Measurements from ENCODE around the gene PPP1R11. TPM values are rescaled to one million over a fixed set of nuclear protein-coding genes. Genes with fewer than 3 reads are reported as not detected.

Gene PPP1R11
- total and polyA plus RNA-seq, 5 donors from 2014 or later: 59.4 to 101 (median 92.3) TPM

GRCh38 chr6:30061858-30062458 is 5.0 kb upstream of the PPP1R11 start:
- Mint-ChIP-seq H3K9me3 (no peaks in the 10 kb centered on the region), H3K36me3 (peaks cover 11% of the 10 kb centered on the region), H3K4me1 (peaks cover 14 to 65% (median 43%) of the 10 kb centered on the region in 4 donors), H3K27me3 (peaks cover 12% of the 10 kb centered on the region), H3K4me3 (peak overlapping the region; percentile 92 to 100 (median 98)), H3K27ac (peak overlapping the region; percentile 98 to 99 (median 99))
- Histone ChIP-seq H3K4me1 (ENCODE audit: control insufficient read depth, insufficient read depth, low read length, poor library complexity, severe bottlenecking) (peaks cover 34% of the 10 kb centered on the region), H3K9me3 (ENCODE audit: control insufficient read depth in 2 of 2, low read length in 2 of 2) (no peaks in the 10 kb centered on the region), H3K36me3 (ENCODE audit: control insufficient read depth, insufficient read depth, low read length) (peaks cover 29% of the 10 kb centered on the region), H3K4me3 (ENCODE audit: low read depth, low read length) (peak overlapping the region; percentile 99), H3K27me3 (ENCODE audit: control insufficient read depth, insufficient read depth, low read length) (no peaks in the 10 kb centered on the region), H3K27ac (ENCODE audit: insufficient read depth, low read length, poor library complexity, severe bottlenecking) (peak overlapping the region; percentile 99)
- ATAC-seq (ENCODE audit: low read depth in 2 of 2) (peak in 1 of 2 donors; percentile 41), DNase-seq (peak in 1 of 3 donors; percentile 82)

DNA sequence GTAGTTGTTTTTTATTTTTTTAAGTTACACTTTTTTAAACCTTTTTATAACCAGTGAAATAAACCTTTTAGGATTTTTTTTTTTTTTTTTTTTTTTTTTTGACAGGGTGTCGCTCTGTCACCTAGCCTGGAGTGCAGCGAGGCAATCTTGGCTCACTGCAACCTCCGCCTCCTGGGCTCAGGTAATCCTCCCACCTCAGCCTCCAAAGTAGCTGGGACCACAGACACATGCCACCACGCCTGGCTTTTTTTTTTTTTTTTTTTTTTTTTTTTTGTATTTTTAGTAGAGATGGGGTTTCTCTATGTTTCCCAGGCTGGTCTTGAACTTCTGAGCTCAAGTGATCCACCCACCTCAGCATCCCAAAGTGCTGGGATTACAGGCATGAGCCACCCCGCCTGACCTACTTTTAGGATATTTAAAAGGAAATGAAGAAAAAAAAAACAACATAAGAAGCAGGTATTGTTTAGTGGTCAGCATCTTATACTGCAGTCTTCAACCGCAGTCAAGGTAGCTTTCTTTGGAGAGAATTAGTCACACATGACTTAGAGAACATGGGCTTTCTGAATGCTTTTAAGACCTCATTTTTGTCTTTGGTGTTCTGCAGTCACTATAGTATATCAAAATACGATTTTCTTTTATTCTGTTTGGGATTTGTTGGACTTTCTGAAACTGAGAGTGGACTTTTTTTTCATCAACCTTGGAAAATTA is 4.4 kb upstream of the PPP1R11 start:
- H3K27me3 Mint-ChIP-seq: peaks cover 19% of the 10 kb centered on the region
- DNase-seq (peak in 1 of 3 donors; percentile 42), ATAC-seq (ENCODE audit: low read depth in 2 of 2) (no peak)
- H3K9me3 Mint-ChIP-seq: no peaks in the 10 kb centered on the region
- Histone ChIP-seq H3K4me3 (ENCODE audit: low read depth, low read length) (peak overlapping the region; percentile 99), H3K4me1 (ENCODE audit: control insufficient read depth, insufficient read depth, low read length, poor library complexity, severe bottlenecking) (peaks cover 39% of the 10 kb centered on the region), H3K9me3 (ENCODE audit: control insufficient read depth in 2 of 2, low read length in 2 of 2) (no peaks in the 10 kb centered on the region), H3K27ac (ENCODE audit: insufficient read depth, low read length, poor library complexity, severe bottlenecking) (peak overlapping the region; percentile 99), H3K36me3 (ENCODE audit: control insufficient read depth, insufficient read depth, low read length) (peaks cover 24% of the 10 kb centered on the region), H3K27me3 (ENCODE audit: control insufficient read depth, insufficient read depth, low read length) (no peaks in the 10 kb centered on the region)
- H3K27ac Mint-ChIP-seq: peak overlapping the region; percentile 2 to 98 (median 51)
- peak overlapping the region; percentile 92 to 100 (median 98) for H3K4me3 Mint-ChIP-seq
- peaks cover 4% of the 10 kb centered on the region for H3K36me3 Mint-ChIP-seq
- H3K4me1 Mint-ChIP-seq: peaks cover 11 to 69% (median 47%) of the 10 kb centered on the region in 4 donors

- H3K9me3 Mint-ChIP-seq: no peaks in the 10 kb centered on the region
- H3K4me1 Mint-ChIP-seq: peaks cover 18 to 76% (median 53%) of the 10 kb centered on the region in 4 donors
- peak overlapping the region; percentile 63 for H3K4me3 ChIP-seq (ENCODE audit: low read depth, low read length)
- no peaks in the 10 kb centered on the region for H3K9me3 ChIP-seq (ENCODE audit: control insufficient read depth in 2 of 2, low read length in 2 of 2)
- no peaks in the 10 kb centered on the region for H3K27me3 ChIP-seq (ENCODE audit: control insufficient read depth, insufficient read depth, low read length)
- peak overlapping the region; percentile 35 to 99 (median 66) for H3K4me3 Mint-ChIP-seq
- H3K36me3 ChIP-seq (ENCODE audit: control insufficient read depth, insufficient read depth, low read length): peaks cover 20% of the 10 kb centered on the region
- ATAC-seq (ENCODE audit: low read depth in 2 of 2): no peak
- DNase-seq: no peak
- H3K27ac Mint-ChIP-seq: peak overlapping the region in 1 of 3 donors; percentile 98
- peaks cover 25% of the 10 kb centered on the region for H3K27me3 Mint-ChIP-seq
- H3K4me1 ChIP-seq (ENCODE audit: control insufficient read depth, insufficient read depth, low read length, poor library complexity, severe bottlenecking): peaks cover 46% of the 10 kb centered on the region
- peaks cover 5% of the 10 kb centered on the region for H3K36me3 Mint-ChIP-seq
- H3K27ac ChIP-seq (ENCODE audit: insufficient read depth, low read length, poor library complexity, severe bottlenecking): peak overlapping the region; percentile 99
These were observed 3.7 kb upstream of the PPP1R11 start for GRCh38 chr6:30063315-30063714.

DNA sequence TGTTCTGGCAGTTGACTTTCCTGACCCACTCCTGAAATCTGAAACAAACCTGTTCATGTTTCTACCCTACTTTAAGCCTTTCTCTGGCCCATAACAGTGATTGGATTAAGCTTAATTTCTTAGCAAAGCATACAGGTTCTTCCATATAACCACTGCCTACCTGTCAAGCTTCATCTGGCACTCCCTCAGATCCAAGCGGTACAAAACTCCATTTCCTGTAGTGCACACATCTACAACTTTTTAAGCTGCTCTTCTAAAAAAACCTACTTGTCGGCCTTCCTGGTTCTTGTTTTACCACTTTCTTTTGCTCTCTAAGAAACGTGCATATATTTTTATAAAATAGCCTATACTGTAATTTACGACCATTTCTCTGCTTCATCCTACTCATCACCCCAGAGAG is 916 bp upstream of the PPP1R11 start:
- Histone ChIP-seq H3K9me3 (ENCODE audit: control insufficient read depth in 2 of 2, low read length in 2 of 2) (no peaks in the 10 kb centered on the region), H3K4me3 (ENCODE audit: low read depth, low read length) (peak overlapping the region; percentile 94), H3K27me3 (ENCODE audit: control insufficient read depth, insufficient read depth, low read length) (peaks cover 4% of the 10 kb centered on the region), H3K4me1 (ENCODE audit: control insufficient read depth, insufficient read depth, low read length, poor library complexity, severe bottlenecking) (peaks cover 42% of the 10 kb centered on the region), H3K36me3 (ENCODE audit: control insufficient read depth, insufficient read depth, low read length) (peaks cover 40% of the 10 kb centered on the region), H3K27ac (ENCODE audit: insufficient read depth, low read length, poor library complexity, severe bottlenecking) (peak overlapping the region; percentile 99)
- H3K27me3 Mint-ChIP-seq: peaks cover 39% of the 10 kb centered on the region
- DNase-seq: peak in 1 of 3 donors; percentile 46
- peaks cover 31% of the 10 kb centered on the region for H3K36me3 Mint-ChIP-seq
- H3K9me3 Mint-ChIP-seq: peaks cover 0 to 1% (median 0%) of the 10 kb centered on the region in 7 donors
- peak overlapping the region; percentile 97 to 99 (median 99) for H3K27ac Mint-ChIP-seq
- H3K4me1 Mint-ChIP-seq: peaks cover 23 to 80% (median 50%) of the 10 kb centered on the region in 4 donors
- ATAC-seq (ENCODE audit: low read depth in 2 of 2): no peak
- peak overlapping the region; percentile 90 to 99 (median 98) for H3K4me3 Mint-ChIP-seq

- Mint-ChIP-seq H3K4me3 (peak overlapping the region; percentile 90 to 99 (median 98)), H3K4me1 (peaks cover 23 to 75% (median 50%) of the 10 kb centered on the region in 4 donors), H3K9me3 (peaks cover 0 to 1% (median 0%) of the 10 kb centered on the region in 7 donors), H3K36me3 (peaks cover 38% of the 10 kb centered on the region), H3K27ac (peak overlapping the region; percentile 97 to 99 (median 99)), H3K27me3 (peaks cover 42% of the 10 kb centered on the region)
- peaks cover 38% of the 10 kb centered on the region for H3K4me1 ChIP-seq (ENCODE audit: control insufficient read depth, insufficient read depth, low read length, poor library complexity, severe bottlenecking)
- peak overlapping the region; percentile 99 for H3K27ac ChIP-seq (ENCODE audit: insufficient read depth, low read length, poor library complexity, severe bottlenecking)
- H3K4me3 ChIP-seq (ENCODE audit: low read depth, low read length): peak overlapping the region; percentile 91
- DNase-seq (no peak), ATAC-seq (ENCODE audit: low read depth in 2 of 2) (no peak)
- H3K9me3 ChIP-seq (ENCODE audit: control insufficient read depth in 2 of 2, low read length in 2 of 2): no peaks in the 10 kb centered on the region
- H3K27me3 ChIP-seq (ENCODE audit: control insufficient read depth, insufficient read depth, low read length): peaks cover 9% of the 10 kb centered on the region
- peaks cover 38% of the 10 kb centered on the region for H3K36me3 ChIP-seq (ENCODE audit: control insufficient read depth, insufficient read depth, low read length)
These were observed 602 bp downstream of the PPP1R11 start for GRCh38 chr6:30067460-30068139.

- Mint-ChIP-seq H3K27ac (peak overlapping the region in 1 of 3 donors; percentile 64), H3K4me1 (peaks cover 19 to 72% (median 37%) of the 10 kb centered on the region in 4 donors), H3K9me3 (peaks cover 0 to 1% (median 0%) of the 10 kb centered on the region in 7 donors), H3K4me3 (peak overlapping the region in 3 of 4 donors; percentile 47 to 80 (median 70)), H3K27me3 (peaks cover 71% of the 10 kb centered on the region), H3K36me3 (peaks cover 41% of the 10 kb centered on the region)
- ATAC-seq (ENCODE audit: low read depth in 2 of 2): no peak
- DNase-seq: peak in 1 of 3 donors; percentile 31
- H3K9me3 ChIP-seq (ENCODE audit: control insufficient read depth in 2 of 2, low read length in 2 of 2): no peaks in the 10 kb centered on the region
- H3K27ac ChIP-seq (ENCODE audit: insufficient read depth, low read length, poor library complexity, severe bottlenecking): no peak overlapping the region
- peaks cover 24% of the 10 kb centered on the region for H3K27me3 ChIP-seq (ENCODE audit: control insufficient read depth, insufficient read depth, low read length)
- H3K36me3 ChIP-seq (ENCODE audit: control insufficient read depth, insufficient read depth, low read length): peaks cover 20% of the 10 kb centered on the region
- peaks cover 37% of the 10 kb centered on the region for H3K4me1 ChIP-seq (ENCODE audit: control insufficient read depth, insufficient read depth, low read length, poor library complexity, severe bottlenecking)
- no peak overlapping the region for H3K4me3 ChIP-seq (ENCODE audit: low read depth, low read length)
These were observed 4.3 kb downstream of the PPP1R11 start for GRCh38 chr6:30071081-30071818.

DNA sequence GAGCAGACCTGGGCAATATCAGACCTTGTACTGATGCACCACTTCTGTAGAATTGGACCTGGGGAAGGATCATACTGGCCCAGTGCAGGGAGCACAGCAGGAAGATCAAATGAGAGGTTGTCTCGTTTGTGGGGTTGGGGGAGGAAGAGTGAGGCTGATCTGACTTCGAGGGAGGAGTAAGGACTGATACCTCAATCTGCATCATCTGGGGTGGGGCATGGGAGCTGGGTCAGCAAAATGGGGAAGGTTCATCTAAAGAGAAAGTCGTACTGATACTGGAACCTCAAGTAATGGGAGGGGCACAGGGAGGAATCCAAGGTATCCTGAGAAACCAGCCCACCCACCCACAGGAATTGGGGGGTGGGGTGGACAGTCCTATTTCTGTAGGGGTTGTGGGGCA is 4.9 kb downstream of the PPP1R11 start:
- Histone ChIP-seq H3K27ac (ENCODE audit: insufficient read depth, low read length, poor library complexity, severe bottlenecking) (no peak overlapping the region), H3K4me3 (ENCODE audit: low read depth, low read length) (no peak overlapping the region), H3K36me3 (ENCODE audit: control insufficient read depth, insufficient read depth, low read length) (peaks cover 20% of the 10 kb centered on the region), H3K27me3 (ENCODE audit: control insufficient read depth, insufficient read depth, low read length) (peaks cover 26% of the 10 kb centered on the region), H3K4me1 (ENCODE audit: control insufficient read depth, insufficient read depth, low read length, poor library complexity, severe bottlenecking) (peaks cover 35% of the 10 kb centered on the region), H3K9me3 (ENCODE audit: control insufficient read depth in 2 of 2, low read length in 2 of 2) (no peaks in the 10 kb centered on the region)
- no peak for DNase-seq
- H3K27me3 Mint-ChIP-seq: peaks cover 76% of the 10 kb centered on the region
- peaks cover 14 to 71% (median 36%) of the 10 kb centered on the region in 4 donors for H3K4me1 Mint-ChIP-seq
- ATAC-seq (ENCODE audit: low read depth in 2 of 2): no peak
- peak overlapping the region in 3 of 4 donors; percentile 47 to 80 (median 70) for H3K4me3 Mint-ChIP-seq
- peaks cover 0 to 1% (median 0%) of the 10 kb centered on the region in 7 donors for H3K9me3 Mint-ChIP-seq
- H3K27ac Mint-ChIP-seq: peak overlapping the region in 2 of 3 donors; percentile 28 to 64
- peaks cover 41% of the 10 kb centered on the region for H3K36me3 Mint-ChIP-seq

All from CD4-positive, CD25-positive, alpha-beta regulatory T cell (primary cell).